HEK293 (cell line): ENCODE data around the gene OR1F1.
A peak's percentile ranks its signal among the peaks of the same experiment; 100 is the strongest.

Experiments used
- CTCF ChIA-PET: fragments of 350-600 bp; formaldehyde crosslinking; extraction: SDS; loops from one replicate; lab custom pipeline; 2021; ENCODE audit warnings: antibody characterized with exemption; lab: Yijun Ruan, JAX
- POLR2A ChIA-PET: fragments of 300-600 bp; formaldehyde crosslinking; extraction: SDS; loops from one replicate; lab custom pipeline; 2020; ENCODE audit warnings: antibody characterized with exemption, inconsistent platforms; lab: Yijun Ruan, JAX
- H3K27ac ChIP-seq: fragments of 200-500 bp; sonication (Bioruptor generic); 2 replicates; pipeline ENCODE4 v1.5.1; 2014; ENCODE audit warnings: low read depth, low read length, control low read depth, inconsistent platforms; ENCODE audit errors: extremely low read depth
- H3K36me3 ChIP-seq, 2 experiments: fragments of 200-500 bp in 1 of 2; sonication (Bioruptor generic) in 1 of 2; 1 replicate in 1 of 2; 2 replicates in 1 of 2; pipeline ENCODE4 v1.5.1; 2014 to 2017; ENCODE audit warnings: inconsistent platforms in 2 of 2, low read length in 2 of 2; ENCODE audit not compliant: control insufficient read depth in 2 of 2, insufficient read depth in 1 of 2
- H3K4me1 ChIP-seq: fragments of 200-500 bp; sonication (Bioruptor generic); 2 replicates; pipeline ENCODE4 v1.5.1; 2014; ENCODE audit warnings: mild to moderate bottlenecking, low read length, inconsistent platforms; ENCODE audit not compliant: control insufficient read depth, insufficient read depth
- H3K4me3 ChIP-seq: 2 replicates; pipeline ENCODE4 v1.5.1; 2011; ENCODE audit warnings: low read depth, mild to moderate bottlenecking, control low read depth, low read length, moderate library complexity
- H3K9me3 ChIP-seq: fragments of 200-500 bp; sonication (Bioruptor generic); 2 replicates; pipeline ENCODE4 v1.5.1; 2014; ENCODE audit warnings: low read depth, low read length, inconsistent platforms; ENCODE audit not compliant: control insufficient read depth, insufficient read depth
- GLI4 ChIP-seq: fragments of 450-650 bp; formaldehyde crosslinking; IDR thresholded peaks from 2 replicates; pipeline ENCODE4 v1.5.1; 2016; ENCODE audit warnings: missing biosample characterization, missing genetic modification characterization
- KLF10 ChIP-seq: fragments of 450-650 bp; IDR thresholded peaks from 2 replicates; pipeline ENCODE4 v1.5.1; 2018; ENCODE audit warnings: missing biosample characterization, mild to moderate bottlenecking, missing genetic modification characterization
- OSR2 ChIP-seq: fragments of 450-650 bp; formaldehyde crosslinking; IDR thresholded peaks from 2 replicates; pipeline ENCODE4 v1.5.1; 2016; ENCODE audit warnings: missing biosample characterization, missing genetic modification characterization
- PRDM1 ChIP-seq: fragments of 450-650 bp; formaldehyde crosslinking; IDR thresholded peaks from 2 replicates; pipeline ENCODE4; 2016; ENCODE audit warnings: missing biosample characterization, missing genetic modification characterization
- SETDB1 ChIP-seq: IDR thresholded peaks from one replicate; pipeline ENCODE4 v1.6.1; 2017; ENCODE audit warnings: mild to moderate bottlenecking, low read length, moderate library complexity, mixed read lengths; ENCODE audit not compliant: insufficient read length
- SP7 ChIP-seq: fragments of 450-650 bp; formaldehyde crosslinking; IDR thresholded peaks from 2 replicates; pipeline ENCODE4 v1.5.1; 2016; ENCODE audit warnings: missing biosample characterization, missing genetic modification characterization
- YY1 ChIP-seq: fragments of 450-650 bp; formaldehyde crosslinking; IDR thresholded peaks from 2 replicates; pipeline ENCODE4 v1.5.1; 2018; ENCODE audit warnings: missing biosample characterization, missing genetic modification characterization
- YY2 ChIP-seq: fragments of 450-650 bp; formaldehyde crosslinking; IDR thresholded peaks from 2 replicates; pipeline ENCODE4 v1.5.1; 2016; ENCODE audit warnings: missing biosample characterization, missing genetic modification characterization
- ZBTB20 ChIP-seq: fragments of 450-650 bp; formaldehyde crosslinking; IDR thresholded peaks from 2 replicates; pipeline ENCODE4 v1.5.1; 2016; ENCODE audit warnings: missing biosample characterization, missing genetic modification characterization
- ZBTB8A ChIP-seq: fragments of 450-650 bp; formaldehyde crosslinking; IDR thresholded peaks from 2 replicates; pipeline ENCODE4 v1.5.1; 2016; ENCODE audit warnings: missing biosample characterization, missing genetic modification characterization
- ZFP3 ChIP-seq: fragments of 450-650 bp; formaldehyde crosslinking; IDR thresholded peaks from 2 replicates; pipeline ENCODE4 v1.5.1; 2016; ENCODE audit warnings: low read depth, missing biosample characterization, missing genetic modification characterization
- ZNF114 ChIP-seq: fragments of 450-650 bp; formaldehyde crosslinking; IDR thresholded peaks from 2 replicates; pipeline ENCODE4 v1.5.0; 2017; ENCODE audit warnings: missing biosample characterization, missing genetic modification characterization
- ZNF121 ChIP-seq: fragments of 450-650 bp; formaldehyde crosslinking; IDR thresholded peaks from 2 replicates; pipeline ENCODE4 v1.5.1; 2016; ENCODE audit warnings: missing biosample characterization, missing genetic modification characterization
- ZNF23 ChIP-seq: fragments of 450-650 bp; formaldehyde crosslinking; IDR thresholded peaks from 2 replicates; pipeline ENCODE4 v1.5.1; 2016; ENCODE audit warnings: missing biosample characterization, missing genetic modification characterization, borderline replicate concordance
- ZNF311 ChIP-seq: fragments of 450-650 bp; formaldehyde crosslinking; IDR thresholded peaks from 2 replicates; pipeline ENCODE4 v1.5.1; 2017; ENCODE audit warnings: missing biosample characterization, missing genetic modification characterization, borderline replicate concordance
- ZNF324 ChIP-seq: fragments of 450-650 bp; formaldehyde crosslinking; IDR thresholded peaks from 2 replicates; pipeline ENCODE4 v1.5.1; 2016; ENCODE audit warnings: missing biosample characterization, missing genetic modification characterization
- ZNF335 ChIP-seq: fragments of 450-650 bp; formaldehyde crosslinking; conservative IDR thresholded peaks from 2 replicates; pipeline ENCODE4 v1.5.1; 2016; ENCODE audit warnings: missing biosample characterization, missing genetic modification characterization
- ZNF341 ChIP-seq: fragments of 450-650 bp; formaldehyde crosslinking; IDR thresholded peaks from 2 replicates; pipeline ENCODE4; 2016; ENCODE audit warnings: low read depth, missing biosample characterization, missing genetic modification characterization
- ZNF391 ChIP-seq: fragments of 450-650 bp; formaldehyde crosslinking; IDR thresholded peaks from 2 replicates; pipeline ENCODE4 v1.5.1; 2016; ENCODE audit warnings: low read depth, missing biosample characterization, missing genetic modification characterization, borderline replicate concordance
- ZNF48 ChIP-seq: fragments of 450-650 bp; formaldehyde crosslinking; IDR thresholded peaks from 2 replicates; pipeline ENCODE4 v1.5.1; 2016; ENCODE audit warnings: missing biosample characterization, missing genetic modification characterization
- ZNF548 ChIP-seq: fragments of 450-650 bp; formaldehyde crosslinking; IDR thresholded peaks from 2 replicates; pipeline ENCODE4 v1.5.1; 2016; ENCODE audit warnings: missing biosample characterization, missing genetic modification characterization
- ZNF561 ChIP-seq: fragments of 450-650 bp; IDR thresholded peaks from 2 replicates; pipeline ENCODE4 v1.5.1; 2018; ENCODE audit warnings: missing biosample characterization, missing genetic modification characterization, borderline replicate concordance
- ZSCAN30 ChIP-seq: fragments of 450-650 bp; IDR thresholded peaks from 2 replicates; pipeline ENCODE4 v1.5.1; 2018; ENCODE audit warnings: missing biosample characterization, mild to moderate bottlenecking, missing genetic modification characterization, moderate library complexity
- TF ChIP-seq, protein P1 (sequence below): fragments of 450-650 bp; formaldehyde crosslinking; IDR thresholded peaks from 2 replicates; pipeline ENCODE4 v1.5.1; 2016; ENCODE audit warnings: missing biosample characterization, missing genetic modification characterization
- TF ChIP-seq, protein P2 (sequence below): fragments of 450-650 bp; formaldehyde crosslinking; IDR thresholded peaks from 2 replicates; pipeline ENCODE4 v1.5.1; 2016; ENCODE audit warnings: missing biosample characterization, missing genetic modification characterization, low read depth
- TF ChIP-seq, protein P3 (sequence below): fragments of 450-650 bp; formaldehyde crosslinking; IDR thresholded peaks from 2 replicates; pipeline ENCODE4 v1.5.1; 2016; ENCODE audit warnings: missing biosample characterization, missing genetic modification characterization, low read depth
- TF ChIP-seq, protein P4 (sequence below): fragments of 450-650 bp; formaldehyde crosslinking; IDR thresholded peaks from 2 replicates; pipeline ENCODE4 v1.5.1; 2016; ENCODE audit warnings: missing biosample characterization, missing genetic modification characterization
- TF ChIP-seq, protein P5 (sequence below): fragments of 450-650 bp; formaldehyde crosslinking; optimal IDR thresholded peaks from 2 replicates; pipeline ENCODE3; 2016; ENCODE audit warnings: missing biosample characterization, mild to moderate bottlenecking, missing genetic modification characterization
- TF ChIP-seq, protein P6 (sequence below): fragments of 450-650 bp; formaldehyde crosslinking; IDR thresholded peaks from 2 replicates; pipeline ENCODE4 v1.5.1; 2016; ENCODE audit warnings: missing biosample characterization, missing genetic modification characterization

OR1F1 gene

DNA sequence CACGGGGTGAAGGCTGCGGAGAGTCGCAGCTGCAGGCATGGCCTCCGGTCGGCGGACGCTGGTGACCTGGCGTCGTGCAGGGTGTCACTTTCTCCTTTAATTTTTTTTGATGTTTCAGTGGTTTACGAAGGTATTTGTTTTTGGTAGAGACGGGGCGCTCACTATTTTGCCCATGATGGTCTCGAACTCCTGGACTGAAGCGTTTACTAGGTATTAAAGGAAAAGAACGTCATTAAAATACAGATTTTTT, 36.1 kb upstream of the OR1F1 start:
- H3K4me1 ChIP-seq = no peaks in the 10 kb centered on the region
- peak overlapping the region; percentile 58; the same call in 1 of the 2 replicates for H3K27ac ChIP-seq
- H3K9me3 ChIP-seq = no peaks in the 10 kb centered on the region
- ChIA-PET POLR2A (interaction anchor here (0.6 to 1.4 kb wide), 5 partner anchors 17 to 131 kb away, joined by 3 to 7 read pairs (median 4); partner anchors contain the start of genes OR1F1, TNFRSF12A and ZNF213), CTCF (interaction anchor here (0.8 to 3.0 kb wide), 8 partner anchors 9 to 31 kb away, joined by 3 to 15 read pairs (median 5); no protein-coding TSS in a partner anchor)
- peak overlapping the region; percentile 54 for H3K4me3 ChIP-seq
- no peaks in the 10 kb centered on the region for H3K36me3 ChIP-seq
- TF ChIP-seq YY1 (peak; percentile 56; the same call in 1 of the 2 replicates), YY2 (tag by site-specific recombination) (no peak), ZNF335 (tag by site-specific recombination) (peak; percentile 77), SP7 (tag by site-specific recombination) (no peak), SETDB1 (no peak), ZFP3 (tag by site-specific recombination) (no peak), ZNF48 (no peak), ZNF391 (tag by site-specific recombination) (no peak), ZNF341 (no peak), ZNF311 (no peak), GLI4 (tag by site-specific recombination) (no peak), ZBTB8A (tag by site-specific recombination) (peak; percentile 49), ZNF121 (tag by site-specific recombination) (peak; percentile 43; the same call in 1 of the 2 replicates), ZNF23 (tag by site-specific recombination) (no peak), OSR2 (tag by site-specific recombination) (no peak), ZNF324 (tag by site-specific recombination) (no peak), ZBTB20 (tag by site-specific recombination) (no peak), ZNF114 (tag by site-specific recombination) (no peak), KLF10 (tag by site-specific recombination) (0 out of 2 replicates have a peak, but pooled peaks have one; percentile 20), ZNF548 (tag by site-specific recombination) (no peak), ZSCAN30 (tag by site-specific recombination) (peak; percentile 36; the same call in 1 of the 2 replicates), PRDM1 (peak; percentile 60), ZNF561 (tag by site-specific recombination) (no peak; the same call in 1 of the 2 replicates)
- TF ChIP-seq, protein P1, sequence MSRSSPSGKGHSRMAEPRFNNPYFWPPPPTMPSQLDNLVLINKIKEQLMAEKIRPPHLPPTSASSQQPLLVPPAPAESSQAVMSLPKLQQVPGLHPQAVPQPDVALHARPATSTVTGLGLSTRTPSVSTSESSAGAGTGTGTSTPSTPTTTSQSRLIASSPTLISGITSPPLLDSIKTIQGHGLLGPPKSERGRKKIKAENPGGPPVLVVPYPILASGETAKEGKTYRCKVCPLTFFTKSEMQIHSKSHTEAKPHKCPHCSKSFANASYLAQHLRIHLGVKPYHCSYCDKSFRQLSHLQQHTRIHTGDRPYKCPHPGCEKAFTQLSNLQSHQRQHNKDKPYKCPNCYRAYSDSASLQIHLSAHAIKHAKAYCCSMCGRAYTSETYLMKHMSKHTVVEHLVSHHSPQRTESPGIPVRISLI = peak; percentile 60; the same call in 1 of the 2 replicates
- TF ChIP-seq, protein P2, sequence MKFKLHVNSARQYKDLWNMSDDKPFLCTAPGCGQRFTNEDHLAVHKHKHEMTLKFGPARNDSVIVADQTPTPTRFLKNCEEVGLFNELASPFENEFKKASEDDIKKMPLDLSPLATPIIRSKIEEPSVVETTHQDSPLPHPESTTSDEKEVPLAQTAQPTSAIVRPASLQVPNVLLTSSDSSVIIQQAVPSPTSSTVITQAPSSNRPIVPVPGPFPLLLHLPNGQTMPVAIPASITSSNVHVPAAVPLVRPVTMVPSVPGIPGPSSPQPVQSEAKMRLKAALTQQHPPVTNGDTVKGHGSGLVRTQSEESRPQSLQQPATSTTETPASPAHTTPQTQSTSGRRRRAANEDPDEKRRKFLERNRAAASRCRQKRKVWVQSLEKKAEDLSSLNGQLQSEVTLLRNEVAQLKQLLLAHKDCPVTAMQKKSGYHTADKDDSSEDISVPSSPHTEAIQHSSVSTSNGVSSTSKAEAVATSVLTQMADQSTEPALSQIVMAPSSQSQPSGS (tag by site-specific recombination) = no peak
- TF ChIP-seq, protein P3, sequence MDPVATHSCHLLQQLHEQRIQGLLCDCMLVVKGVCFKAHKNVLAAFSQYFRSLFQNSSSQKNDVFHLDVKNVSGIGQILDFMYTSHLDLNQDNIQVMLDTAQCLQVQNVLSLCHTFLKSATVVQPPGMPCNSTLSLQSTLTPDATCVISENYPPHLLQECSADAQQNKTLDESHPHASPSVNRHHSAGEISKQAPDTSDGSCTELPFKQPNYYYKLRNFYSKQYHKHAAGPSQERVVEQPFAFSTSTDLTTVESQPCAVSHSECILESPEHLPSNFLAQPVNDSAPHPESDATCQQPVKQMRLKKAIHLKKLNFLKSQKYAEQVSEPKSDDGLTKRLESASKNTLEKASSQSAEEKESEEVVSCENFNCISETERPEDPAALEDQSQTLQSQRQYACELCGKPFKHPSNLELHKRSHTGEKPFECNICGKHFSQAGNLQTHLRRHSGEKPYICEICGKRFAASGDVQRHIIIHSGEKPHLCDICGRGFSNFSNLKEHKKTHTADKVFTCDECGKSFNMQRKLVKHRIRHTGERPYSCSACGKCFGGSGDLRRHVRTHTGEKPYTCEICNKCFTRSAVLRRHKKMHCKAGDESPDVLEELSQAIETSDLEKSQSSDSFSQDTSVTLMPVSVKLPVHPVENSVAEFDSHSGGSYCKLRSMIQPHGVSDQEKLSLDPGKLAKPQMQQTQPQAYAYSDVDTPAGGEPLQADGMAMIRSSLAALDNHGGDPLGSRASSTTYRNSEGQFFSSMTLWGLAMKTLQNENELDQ (tag by site-specific recombination) = no peak
- TF ChIP-seq, protein P4, sequence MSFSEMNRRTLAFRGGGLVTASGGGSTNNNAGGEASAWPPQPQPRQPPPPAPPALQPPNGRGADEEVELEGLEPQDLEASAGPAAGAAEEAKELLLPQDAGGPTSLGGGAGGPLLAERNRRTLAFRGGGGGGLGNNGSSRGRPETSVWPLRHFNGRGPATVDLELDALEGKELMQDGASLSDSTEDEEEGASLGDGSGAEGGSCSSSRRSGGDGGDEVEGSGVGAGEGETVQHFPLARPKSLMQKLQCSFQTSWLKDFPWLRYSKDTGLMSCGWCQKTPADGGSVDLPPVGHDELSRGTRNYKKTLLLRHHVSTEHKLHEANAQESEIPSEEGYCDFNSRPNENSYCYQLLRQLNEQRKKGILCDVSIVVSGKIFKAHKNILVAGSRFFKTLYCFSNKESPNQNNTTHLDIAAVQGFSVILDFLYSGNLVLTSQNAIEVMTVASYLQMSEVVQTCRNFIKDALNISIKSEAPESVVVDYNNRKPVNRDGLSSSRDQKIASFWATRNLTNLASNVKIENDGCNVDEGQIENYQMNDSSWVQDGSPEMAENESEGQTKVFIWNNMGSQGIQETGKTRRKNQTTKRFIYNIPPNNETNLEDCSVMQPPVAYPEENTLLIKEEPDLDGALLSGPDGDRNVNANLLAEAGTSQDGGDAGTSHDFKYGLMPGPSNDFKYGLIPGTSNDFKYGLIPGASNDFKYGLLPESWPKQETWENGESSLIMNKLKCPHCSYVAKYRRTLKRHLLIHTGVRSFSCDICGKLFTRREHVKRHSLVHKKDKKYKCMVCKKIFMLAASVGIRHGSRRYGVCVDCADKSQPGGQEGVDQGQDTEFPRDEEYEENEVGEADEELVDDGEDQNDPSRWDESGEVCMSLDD (tag by site-specific recombination) = peak; percentile 46; the same call in 1 of the 2 replicates
- TF ChIP-seq, protein P5, sequence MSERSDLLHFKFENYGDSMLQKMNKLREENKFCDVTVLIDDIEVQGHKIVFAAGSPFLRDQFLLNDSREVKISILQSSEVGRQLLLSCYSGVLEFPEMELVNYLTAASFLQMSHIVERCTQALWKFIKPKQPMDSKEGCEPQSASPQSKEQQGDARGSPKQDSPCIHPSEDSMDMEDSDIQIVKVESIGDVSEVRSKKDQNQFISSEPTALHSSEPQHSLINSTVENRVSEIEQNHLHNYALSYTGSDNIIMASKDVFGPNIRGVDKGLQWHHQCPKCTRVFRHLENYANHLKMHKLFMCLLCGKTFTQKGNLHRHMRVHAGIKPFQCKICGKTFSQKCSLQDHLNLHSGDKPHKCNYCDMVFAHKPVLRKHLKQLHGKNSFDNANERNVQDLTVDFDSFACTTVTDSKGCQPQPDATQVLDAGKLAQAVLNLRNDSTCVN = no peak
- TF ChIP-seq, protein P6, sequence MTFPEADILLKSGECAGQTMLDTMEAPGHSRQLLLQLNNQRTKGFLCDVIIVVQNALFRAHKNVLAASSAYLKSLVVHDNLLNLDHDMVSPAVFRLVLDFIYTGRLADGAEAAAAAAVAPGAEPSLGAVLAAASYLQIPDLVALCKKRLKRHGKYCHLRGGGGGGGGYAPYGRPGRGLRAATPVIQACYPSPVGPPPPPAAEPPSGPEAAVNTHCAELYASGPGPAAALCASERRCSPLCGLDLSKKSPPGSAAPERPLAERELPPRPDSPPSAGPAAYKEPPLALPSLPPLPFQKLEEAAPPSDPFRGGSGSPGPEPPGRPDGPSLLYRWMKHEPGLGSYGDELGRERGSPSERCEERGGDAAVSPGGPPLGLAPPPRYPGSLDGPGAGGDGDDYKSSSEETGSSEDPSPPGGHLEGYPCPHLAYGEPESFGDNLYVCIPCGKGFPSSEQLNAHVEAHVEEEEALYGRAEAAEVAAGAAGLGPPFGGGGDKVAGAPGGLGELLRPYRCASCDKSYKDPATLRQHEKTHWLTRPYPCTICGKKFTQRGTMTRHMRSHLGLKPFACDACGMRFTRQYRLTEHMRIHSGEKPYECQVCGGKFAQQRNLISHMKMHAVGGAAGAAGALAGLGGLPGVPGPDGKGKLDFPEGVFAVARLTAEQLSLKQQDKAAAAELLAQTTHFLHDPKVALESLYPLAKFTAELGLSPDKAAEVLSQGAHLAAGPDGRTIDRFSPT (tag by site-specific recombination) = no peak
